Non-pigmented ciliary epithelial cell (primary cell): ENCODE data around the gene FSTL4.

Experiments used
- DNase-seq: peaks from one replicate; pipeline ENCODE4 v3.0.0-alpha.2; 2010; ENCODE audit warnings: low read depth

FSTL4 gene

GRCh38 chr5:133386662-133387061, 225.7 kb downstream of the FSTL4 start:
- no peak for DNase-seq

DNA sequence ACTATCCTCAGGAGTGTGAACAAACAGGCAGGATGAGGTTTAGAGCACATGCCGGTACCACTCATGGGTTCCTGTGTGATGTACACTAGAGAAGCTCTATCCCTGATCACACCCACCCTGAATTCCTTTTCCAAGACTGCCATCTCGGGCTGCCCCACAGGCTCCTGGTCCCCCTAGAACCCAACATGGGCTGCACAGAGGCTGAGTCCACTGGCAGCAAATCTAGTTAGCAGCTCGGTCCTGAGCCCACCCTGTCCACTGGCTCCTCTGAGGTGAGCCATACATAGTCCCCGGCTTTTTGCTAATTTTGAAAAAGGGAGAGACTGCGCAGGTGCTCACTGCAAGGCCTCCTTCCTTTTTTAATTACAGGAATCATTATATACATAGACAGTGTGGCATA, 227.0 kb downstream of the FSTL4 start:
- no peak for DNase-seq

DNA sequence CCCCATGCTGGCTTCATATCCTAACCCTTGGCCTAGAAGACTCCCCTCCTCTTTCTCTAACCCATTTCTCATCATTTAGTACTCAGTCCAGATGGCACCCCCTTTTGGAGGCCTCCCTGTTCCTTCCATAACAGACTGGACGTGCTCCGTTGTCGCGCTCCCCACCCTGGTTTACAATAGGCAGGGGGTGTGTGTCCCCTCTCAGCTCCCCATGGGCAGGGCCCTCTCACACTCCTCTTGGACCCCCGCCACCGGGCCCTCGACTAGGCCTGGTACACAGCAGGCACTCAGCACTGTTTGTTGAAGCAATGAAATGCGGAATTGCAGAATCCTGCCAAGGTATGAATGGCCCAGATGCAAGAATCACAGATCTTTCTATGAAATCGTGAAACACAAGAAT, 227.4 kb downstream of the FSTL4 start:
- DNase-seq, result no peak

DNA sequence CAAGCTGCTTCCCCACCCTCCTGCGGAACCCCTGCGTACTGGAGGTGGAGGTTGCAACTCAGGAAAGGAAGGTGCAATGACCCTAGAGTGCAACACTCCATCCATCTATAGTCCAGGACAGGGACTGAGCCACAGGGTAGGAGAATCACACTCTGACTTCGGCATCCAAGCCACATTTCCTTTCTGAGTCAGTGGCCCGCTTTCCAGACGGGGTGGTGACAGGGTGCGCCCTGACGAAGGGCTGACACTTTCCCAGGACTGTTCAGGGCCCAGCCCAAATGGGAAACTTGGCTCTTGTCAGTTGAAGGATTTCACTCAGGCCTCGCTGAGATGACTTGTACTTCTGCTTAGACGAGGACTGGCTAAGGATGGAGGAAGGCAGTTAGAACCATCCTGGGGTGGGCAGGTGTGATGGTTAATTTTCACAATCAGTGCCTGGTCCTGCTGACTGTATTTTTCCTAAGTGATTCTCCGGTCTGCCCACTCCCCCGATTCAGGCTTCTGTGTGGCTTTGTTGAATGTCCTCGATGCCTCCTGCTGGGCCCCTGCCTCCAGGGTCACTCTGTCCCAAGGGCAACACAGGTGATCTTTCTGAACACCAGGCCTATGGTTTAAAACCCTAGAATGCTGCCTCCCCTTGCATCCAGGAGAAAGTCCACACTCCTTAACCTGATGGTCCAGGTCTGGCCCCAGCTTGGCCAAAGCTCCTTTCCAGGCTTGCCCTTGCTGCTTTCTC, 228.1 kb downstream of the FSTL4 start:
- no peak for DNase-seq

GRCh38 chr5:133383580-133383939, 228.8 kb downstream of the FSTL4 start:
- DNase-seq, result no peak

GRCh38 chr5:133382661-133383579, 229.4 kb downstream of the FSTL4 start:
- no peak for DNase-seq

- DNase-seq, result no peak
Observed at GRCh38 chr5:133381571-133382365, 230.6 kb downstream of the FSTL4 start.

GRCh38 chr5:133381041-133381440, 231.3 kb downstream of the FSTL4 start:
- no peak for DNase-seq

GRCh38 chr5:133377736-133378135, 234.6 kb downstream of the FSTL4 start:
- no peak for DNase-seq

DNA sequence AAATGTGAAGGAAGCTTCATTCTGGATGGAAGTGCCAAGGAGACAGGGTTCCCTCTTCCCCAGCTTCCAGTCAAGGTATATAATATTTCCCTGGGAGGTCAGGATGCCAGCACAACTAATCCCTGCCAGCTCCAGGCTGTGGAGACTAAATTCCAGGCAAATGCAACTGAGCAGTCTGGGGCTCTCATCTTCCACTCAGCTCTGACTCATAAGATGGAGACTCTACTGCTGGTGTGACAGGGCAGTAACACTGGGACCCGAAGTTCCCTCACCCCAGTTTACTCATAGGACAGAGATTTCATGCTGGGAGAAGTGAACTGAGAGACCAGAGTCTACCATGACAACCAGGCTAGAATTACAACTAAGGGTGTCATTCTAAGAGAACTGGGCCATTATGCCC, 235.4 kb downstream of the FSTL4 start:
- no peak for DNase-seq

- DNase-seq, result no peak
Observed at GRCh38 chr5:133373121-133373870, 239.0 kb downstream of the FSTL4 start.

DNA sequence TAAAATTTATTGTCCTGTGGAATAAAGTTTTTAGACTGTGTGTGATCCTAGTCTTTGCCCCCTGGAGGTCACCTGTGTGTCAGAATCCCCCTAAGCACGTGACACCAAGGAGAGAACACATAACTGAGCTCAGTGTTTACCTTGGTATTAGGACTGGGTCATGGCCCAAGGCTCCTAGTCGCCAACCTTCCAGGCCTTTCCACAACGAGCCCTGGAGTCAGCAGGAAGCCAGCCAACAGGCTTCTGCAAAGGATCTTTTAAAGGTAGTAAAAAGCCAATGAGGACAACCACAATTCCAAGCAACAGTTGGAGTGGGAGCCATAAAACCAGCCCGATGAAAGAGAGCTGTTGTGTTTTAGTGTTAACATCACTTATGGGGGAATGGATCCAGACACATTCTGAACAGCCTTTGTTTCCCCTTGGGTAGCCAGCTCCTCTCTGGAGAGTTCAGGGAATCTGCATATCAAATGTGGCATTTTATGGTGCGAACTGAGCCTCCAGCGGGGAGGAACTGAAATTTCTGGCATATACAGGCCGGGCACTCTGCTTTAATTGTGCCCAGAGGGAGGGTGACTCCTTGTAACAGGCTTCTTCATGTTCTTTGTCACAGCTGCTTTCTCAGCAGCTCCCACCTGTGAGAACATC, 239.9 kb downstream of the FSTL4 start:
- no peak for DNase-seq

DNA sequence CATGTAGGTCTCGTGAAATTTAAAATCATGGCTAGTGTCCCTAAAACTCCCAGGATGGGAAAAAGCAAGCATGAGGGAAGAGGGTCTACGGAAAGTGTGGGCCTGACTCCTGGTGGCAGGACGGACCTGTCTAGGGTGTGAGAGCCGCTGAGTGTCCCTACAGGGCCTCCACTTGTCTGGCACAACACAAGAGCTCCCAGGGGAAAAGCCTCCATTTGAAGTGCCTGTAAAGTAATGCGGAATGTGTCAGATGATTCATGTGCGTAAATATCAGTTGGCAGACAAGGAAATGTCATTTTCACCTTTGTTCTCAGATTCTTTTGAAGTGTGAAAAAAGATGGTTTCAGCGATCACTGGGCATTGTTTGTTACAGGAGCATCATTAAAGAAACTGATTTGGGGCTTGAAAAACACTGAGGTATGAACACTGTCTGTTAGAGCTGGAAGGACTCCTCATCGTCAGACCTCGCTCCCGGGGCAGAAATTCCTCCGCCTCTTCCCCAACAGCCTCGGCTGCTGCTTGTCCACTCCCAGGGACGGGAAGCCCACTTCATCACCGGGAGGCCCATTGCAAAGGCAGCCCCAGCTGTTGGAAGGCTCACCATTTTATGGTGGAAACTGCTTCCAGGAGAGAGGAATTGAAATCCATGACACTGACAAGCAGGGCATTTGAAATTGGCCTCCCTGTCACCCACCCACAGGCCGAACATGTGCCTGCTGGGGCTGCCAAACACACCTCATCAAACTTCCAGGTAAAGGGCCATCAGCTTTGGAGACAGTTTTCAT, 240.8 kb downstream of the FSTL4 start:
- no peak for DNase-seq

DNA sequence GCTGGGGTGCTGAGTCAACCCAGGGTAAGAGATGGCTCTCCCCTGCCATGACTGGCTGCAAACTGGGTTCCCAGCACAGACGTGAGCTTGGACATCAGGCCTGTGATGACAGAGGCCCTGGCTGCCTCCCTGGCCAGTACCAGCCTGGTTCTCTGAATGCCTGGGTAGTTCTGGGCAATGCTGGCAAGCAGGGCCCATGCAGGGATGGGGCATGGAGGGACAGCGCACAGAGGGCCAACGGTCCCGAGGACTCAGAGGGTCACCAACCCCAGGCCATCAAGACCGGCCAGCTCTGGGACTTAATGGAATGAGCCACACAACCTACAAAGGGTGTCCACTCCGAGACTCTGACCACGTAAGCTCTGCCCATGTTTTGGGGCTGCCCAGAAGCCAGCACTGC, 241.4 kb downstream of the FSTL4 start:
- no peak for DNase-seq

GRCh38 chr5:133370036-133370831, 242.1 kb downstream of the FSTL4 start:
- no peak for DNase-seq

DNA sequence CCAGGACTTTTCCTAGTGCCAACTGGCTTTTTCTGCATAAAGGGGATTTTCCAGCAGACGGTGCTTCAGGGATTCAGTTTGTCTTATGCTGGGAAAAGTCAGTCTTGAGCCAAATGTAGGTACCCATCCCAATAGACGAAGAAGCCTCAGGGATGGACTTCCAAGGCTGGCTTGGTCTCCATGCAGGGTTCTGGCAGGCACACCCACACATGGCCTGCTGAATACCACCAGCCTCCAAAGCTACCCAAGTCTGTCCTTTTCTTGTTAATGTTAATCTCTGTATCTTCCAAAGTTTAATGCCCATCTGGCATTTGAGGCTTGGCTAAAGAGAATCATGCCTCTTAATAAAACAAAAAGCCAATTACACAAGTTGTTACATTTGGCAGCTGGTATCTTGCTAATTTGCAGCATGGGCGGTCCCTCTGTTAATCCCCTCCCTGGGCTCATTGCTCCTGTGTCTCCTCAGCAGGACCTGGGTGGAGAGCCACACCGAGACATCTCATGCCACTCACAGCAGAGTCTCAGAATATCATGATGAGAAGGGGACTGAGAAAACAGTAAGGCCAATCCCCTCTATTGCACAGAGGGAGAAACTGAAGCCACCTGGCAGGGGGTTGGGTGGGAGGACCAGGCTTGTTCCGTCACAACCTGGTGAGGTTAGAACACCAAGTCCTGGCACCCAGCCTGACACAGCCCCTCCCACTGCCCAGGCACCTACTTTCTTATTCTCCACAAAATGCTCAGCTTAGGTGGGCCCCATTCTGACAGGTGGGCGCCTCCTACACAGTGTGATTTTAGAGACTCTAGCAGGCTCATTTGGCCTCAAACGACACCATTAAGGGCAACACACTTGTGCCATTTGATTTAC, 243.2 kb downstream of the FSTL4 start:
- no peak for DNase-seq

- DNase-seq, result no peak
Observed at GRCh38 chr5:133367984-133368383, 244.4 kb downstream of the FSTL4 start.

GRCh38 chr5:133367071-133367786, 245.1 kb downstream of the FSTL4 start:
- DNase-seq, result no peak
